ENCODE results near the gene MRPL21. TPM values are rescaled to one million over a fixed set of nuclear protein-coding genes. Genes with fewer than 3 reads are reported as not detected.

The MRPL21 gene
- total RNA-seq, 1 experiment from 2014 or later = 126 TPM

GRCh38 chr11:68932933-68933577, 29.4 kb upstream of the MRPL21 start:
- Histone ChIP-seq H3K4me3 (ENCODE audit: low read depth, low read length, poor library complexity, severe bottlenecking) (no peak overlapping the region), H3K9me3 (ENCODE audit: low read depth, low read length, poor library complexity, severe bottlenecking) (no peaks in the 10 kb centered on the region), H3K4me1 (ENCODE audit: insufficient read depth, low read length, poor library complexity, severe bottlenecking) (no peaks in the 10 kb centered on the region), H3K36me3 (ENCODE audit: insufficient read depth, low read length, poor library complexity, severe bottlenecking) (peaks cover 49% of the 10 kb centered on the region), H3K27ac (ENCODE audit: low read depth, low read length, poor library complexity, severe bottlenecking) (no peak overlapping the region), H3K27me3 (replicated peaks; ENCODE audit: insufficient read depth, low read depth, low read length, poor library complexity) (no peaks in the 10 kb centered on the region)
- CTCF ChIA-PET = interaction anchor here (1.1 kb wide), 1 partner anchor 9 kb away, joined by 4 read pairs; no protein-coding TSS in a partner anchor
- intact Hi-C loops (cut with micrococcal nuclease; ENCODE audit: unreplicated experiment) = no loop called here
- BruUV-seq (replicated peaks) = no TSS peak
- no peak for DNase-seq (ENCODE audit: low spot score)
- POLR2A ChIA-PET (ENCODE audit: low non-redundant PET) = no interaction called here
- TF ChIP-seq CTCF (conservative IDR thresholded peaks at IDR 0.05; ENCODE audit: low read depth, low read length) (no peak), EZH2 (IDR thresholded peaks at IDR 0.05; ENCODE audit: borderline replicate concordance, low read depth, low read length, poor library complexity, severe bottlenecking) (no peak)

GRCh38 chr11:68932358-68932757, 28.7 kb upstream of the MRPL21 start:
- TF ChIP-seq CTCF (conservative IDR thresholded peaks at IDR 0.05; ENCODE audit: low read depth, low read length) (no peak), EZH2 (IDR thresholded peaks at IDR 0.05; ENCODE audit: borderline replicate concordance, low read depth, low read length, poor library complexity, severe bottlenecking) (no peak)
- Histone ChIP-seq H3K9me3 (ENCODE audit: low read depth, low read length, poor library complexity, severe bottlenecking) (no peaks in the 10 kb centered on the region), H3K27me3 (replicated peaks; ENCODE audit: insufficient read depth, low read depth, low read length, poor library complexity) (no peaks in the 10 kb centered on the region), H3K36me3 (ENCODE audit: insufficient read depth, low read length, poor library complexity, severe bottlenecking) (peaks cover 53% of the 10 kb centered on the region), H3K4me3 (ENCODE audit: low read depth, low read length, poor library complexity, severe bottlenecking) (no peak overlapping the region), H3K4me1 (ENCODE audit: insufficient read depth, low read length, poor library complexity, severe bottlenecking) (no peaks in the 10 kb centered on the region), H3K27ac (ENCODE audit: low read depth, low read length, poor library complexity, severe bottlenecking) (no peak overlapping the region)
- DNase-seq (ENCODE audit: low spot score) = no peak
- POLR2A ChIA-PET (ENCODE audit: low non-redundant PET) = no interaction called here
- CTCF ChIA-PET = no interaction called here
- BruUV-seq (replicated peaks) = no TSS peak
- intact Hi-C loops (cut with micrococcal nuclease; ENCODE audit: unreplicated experiment) = no loop called here

GRCh38 chr11:68931911-68932310, 28.3 kb upstream of the MRPL21 start:
- ChIA-PET CTCF (no interaction called here), POLR2A (ENCODE audit: low non-redundant PET) (no interaction called here)
- TF ChIP-seq EZH2 (IDR thresholded peaks at IDR 0.05; ENCODE audit: borderline replicate concordance, low read depth, low read length, poor library complexity, severe bottlenecking) (no peak), CTCF (conservative IDR thresholded peaks at IDR 0.05; ENCODE audit: low read depth, low read length) (no peak)
- no TSS peak for BruUV-seq (replicated peaks)
- Histone ChIP-seq H3K36me3 (ENCODE audit: insufficient read depth, low read length, poor library complexity, severe bottlenecking) (peaks cover 52% of the 10 kb centered on the region), H3K9me3 (ENCODE audit: low read depth, low read length, poor library complexity, severe bottlenecking) (no peaks in the 10 kb centered on the region), H3K4me1 (ENCODE audit: insufficient read depth, low read length, poor library complexity, severe bottlenecking) (no peaks in the 10 kb centered on the region), H3K27ac (ENCODE audit: low read depth, low read length, poor library complexity, severe bottlenecking) (no peak overlapping the region), H3K27me3 (replicated peaks; ENCODE audit: insufficient read depth, low read depth, low read length, poor library complexity) (no peaks in the 10 kb centered on the region), H3K4me3 (ENCODE audit: low read depth, low read length, poor library complexity, severe bottlenecking) (no peak overlapping the region)
- intact Hi-C loops (cut with micrococcal nuclease; ENCODE audit: unreplicated experiment) = no loop called here
- no peak for DNase-seq (ENCODE audit: low spot score)

Measured in A673 (cell line).